Fibroblast of lung (primary cell): ENCODE results near the gene ACY1. TPM values are rescaled to one million over a fixed set of nuclear protein-coding genes. Genes with fewer than 3 reads are reported as not detected.

Experiments used
- DNase-seq, 2 donors: peaks; one replicate each; pipeline versions ENCODE4 v3.0.0 to v3.0.0-alpha.2; 2010; ENCODE audit warnings: low read depth in 2 of 2
- H2AFZ ChIP-seq: 2 replicates; pipeline ENCODE4 v1.5.1; 2012; ENCODE audit warnings: low read length, control low read depth, inconsistent platforms
- H3K27ac ChIP-seq: 2 replicates; pipeline ENCODE4 v1.5.1; 2011; ENCODE audit warnings: low read length, control low read depth; ENCODE audit not compliant: insufficient read depth
- H3K27me3 ChIP-seq: 2 replicates; pipeline ENCODE4 v1.5.1; 2011; ENCODE audit warnings: mild to moderate bottlenecking, low read length; ENCODE audit not compliant: control insufficient read depth, insufficient read depth
- H3K36me3 ChIP-seq: 2 replicates; pipeline ENCODE4 v1.5.1; 2011; ENCODE audit warnings: low read length; ENCODE audit not compliant: control insufficient read depth, insufficient read depth
- H3K4me1 ChIP-seq: 2 replicates; pipeline ENCODE4 v1.5.1; 2011; ENCODE audit warnings: low read length; ENCODE audit not compliant: control insufficient read depth, insufficient read depth; ENCODE audit errors: extremely low read depth
- H3K4me2 ChIP-seq: 2 replicates; pipeline ENCODE4 v1.5.1; 2011; ENCODE audit warnings: low read length, control low read depth; ENCODE audit not compliant: insufficient read depth; ENCODE audit errors: extremely low read depth
- H3K4me3 ChIP-seq, 4 experiments: fragments of 200-600 bp in 1 of 4; sonication (generic) in 1 of 4; replicated peaks in 1 of 4; 2 replicates each; pipeline ENCODE4 v1.5.1; 2011 to 2016; ENCODE audit warnings: low read length in 4 of 4, low read depth in 3 of 4, mild to moderate bottlenecking in 3 of 4, control low read depth in 2 of 4, inconsistent platforms in 1 of 4, mixed read lengths in 1 of 4; ENCODE audit not compliant: insufficient read depth in 1 of 4; ENCODE audit errors: control extremely low read depth in 1 of 4
- H3K79me2 ChIP-seq: 2 replicates; pipeline ENCODE4 v1.5.1; 2012; ENCODE audit warnings: mild to moderate bottlenecking, low read length, inconsistent platforms; ENCODE audit not compliant: control insufficient read depth, insufficient read depth
- H3K9ac ChIP-seq: 2 replicates; pipeline ENCODE4 v1.5.1; 2011; ENCODE audit warnings: mild to moderate bottlenecking, low read length, control low read depth; ENCODE audit not compliant: insufficient read depth
- H3K9me3 ChIP-seq: 2 replicates; pipeline ENCODE4 v1.5.1; 2012; ENCODE audit warnings: low read depth, low read length; ENCODE audit not compliant: control insufficient read depth, insufficient read depth
- H4K20me1 ChIP-seq: 2 replicates; pipeline ENCODE4 v1.5.1; 2011; ENCODE audit warnings: low read length; ENCODE audit not compliant: control insufficient read depth, insufficient read depth; ENCODE audit errors: extremely low read depth
- EZH2 ChIP-seq: IDR thresholded peaks from 2 replicates; pipeline ENCODE4 v1.5.1; 2012; ENCODE audit warnings: low read length, control low read depth, mild to moderate bottlenecking; ENCODE audit errors: missing control alignments
- polyA plus RNA-seq, 2 donors: library from polyadenylated mRNA; depleted of rRNA in 1 of 2; stranded (reverse) in 1 of 2; unstranded in 1 of 2; fragments of >200 nt; gene quantifications; 2 replicates each; pipeline ENCODE4 v1.2.1, GENCODE V29; 2011 to 2012; ENCODE audit warnings: missing spikeins in 1 of 2
- total RNA-seq: library from RNA; depleted of rRNA; stranded (reverse); fragments of >200 nt; gene quantifications from 2 replicates; pipeline ENCODE4 v1.2.1, GENCODE V29; 2014
- TF ChIP-seq, protein P1 (sequence below), 2 donors: IDR thresholded peaks in 1 of 2; conservative IDR thresholded peaks in 1 of 2; 1 replicate in 1 of 2; 2 replicates in 1 of 2; pipeline ENCODE4 v1.5.1; 2011 to 2012; ENCODE audit warnings: low read length in 2 of 2, control low read depth in 1 of 2, inconsistent platforms in 1 of 2, low read depth in 1 of 2, mild to moderate bottlenecking in 1 of 2

The ACY1 gene
- total and polyA plus RNA-seq, 2 donors (not counting 1 experiment from before 2014, with no cell fraction given): 21.4 to 40.3 TPM

DNA sequence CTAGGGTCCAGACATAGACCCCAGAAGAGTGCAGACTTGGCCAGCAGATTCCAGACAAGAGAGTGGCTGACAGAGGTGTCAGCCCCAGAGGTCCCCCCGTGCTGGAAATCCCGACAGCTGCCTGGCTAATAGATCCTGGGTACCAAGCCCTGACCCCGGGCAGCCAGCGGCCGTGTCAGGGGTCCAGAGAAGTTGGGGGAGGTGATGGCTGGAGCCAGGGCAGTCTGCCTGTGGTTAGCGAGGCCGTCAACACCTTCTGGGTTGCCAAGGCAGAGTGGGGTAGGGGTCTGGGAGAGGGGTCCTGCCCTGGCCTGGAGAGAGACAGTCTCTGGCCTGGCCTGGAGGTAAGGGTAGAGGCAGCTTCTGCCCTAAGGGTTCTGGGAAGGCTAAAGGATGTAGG lies 37.5 kb downstream of the ACY1 start:
- Histone ChIP-seq H2AFZ (no peak overlapping the region), H3K4me2 (no peak overlapping the region), H3K79me2 (no peaks in the 10 kb centered on the region), H3K27me3 (no peaks in the 10 kb centered on the region), H3K9me3 (no peaks in the 10 kb centered on the region), H3K4me1 (peaks cover 16% of the 10 kb centered on the region), H3K9ac (no peak overlapping the region), H3K36me3 (no peaks in the 10 kb centered on the region), H3K27ac (no peak overlapping the region), H3K4me3 (no peak overlapping the region), H4K20me1 (no peaks in the 10 kb centered on the region)
- TF ChIP-seq, protein P1, sequence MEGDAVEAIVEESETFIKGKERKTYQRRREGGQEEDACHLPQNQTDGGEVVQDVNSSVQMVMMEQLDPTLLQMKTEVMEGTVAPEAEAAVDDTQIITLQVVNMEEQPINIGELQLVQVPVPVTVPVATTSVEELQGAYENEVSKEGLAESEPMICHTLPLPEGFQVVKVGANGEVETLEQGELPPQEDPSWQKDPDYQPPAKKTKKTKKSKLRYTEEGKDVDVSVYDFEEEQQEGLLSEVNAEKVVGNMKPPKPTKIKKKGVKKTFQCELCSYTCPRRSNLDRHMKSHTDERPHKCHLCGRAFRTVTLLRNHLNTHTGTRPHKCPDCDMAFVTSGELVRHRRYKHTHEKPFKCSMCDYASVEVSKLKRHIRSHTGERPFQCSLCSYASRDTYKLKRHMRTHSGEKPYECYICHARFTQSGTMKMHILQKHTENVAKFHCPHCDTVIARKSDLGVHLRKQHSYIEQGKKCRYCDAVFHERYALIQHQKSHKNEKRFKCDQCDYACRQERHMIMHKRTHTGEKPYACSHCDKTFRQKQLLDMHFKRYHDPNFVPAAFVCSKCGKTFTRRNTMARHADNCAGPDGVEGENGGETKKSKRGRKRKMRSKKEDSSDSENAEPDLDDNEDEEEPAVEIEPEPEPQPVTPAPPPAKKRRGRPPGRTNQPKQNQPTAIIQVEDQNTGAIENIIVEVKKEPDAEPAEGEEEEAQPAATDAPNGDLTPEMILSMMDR (conservative IDR thresholded peaks at IDR 0.05 in 1 of 2, IDR thresholded peaks at IDR 0.05 in 1 of 2; ENCODE audit: low read depth in 1 of 2, low read length in 2 of 2): no peak
- TF ChIP-seq EZH2: no peak
- DNase-seq: no peak

DNA sequence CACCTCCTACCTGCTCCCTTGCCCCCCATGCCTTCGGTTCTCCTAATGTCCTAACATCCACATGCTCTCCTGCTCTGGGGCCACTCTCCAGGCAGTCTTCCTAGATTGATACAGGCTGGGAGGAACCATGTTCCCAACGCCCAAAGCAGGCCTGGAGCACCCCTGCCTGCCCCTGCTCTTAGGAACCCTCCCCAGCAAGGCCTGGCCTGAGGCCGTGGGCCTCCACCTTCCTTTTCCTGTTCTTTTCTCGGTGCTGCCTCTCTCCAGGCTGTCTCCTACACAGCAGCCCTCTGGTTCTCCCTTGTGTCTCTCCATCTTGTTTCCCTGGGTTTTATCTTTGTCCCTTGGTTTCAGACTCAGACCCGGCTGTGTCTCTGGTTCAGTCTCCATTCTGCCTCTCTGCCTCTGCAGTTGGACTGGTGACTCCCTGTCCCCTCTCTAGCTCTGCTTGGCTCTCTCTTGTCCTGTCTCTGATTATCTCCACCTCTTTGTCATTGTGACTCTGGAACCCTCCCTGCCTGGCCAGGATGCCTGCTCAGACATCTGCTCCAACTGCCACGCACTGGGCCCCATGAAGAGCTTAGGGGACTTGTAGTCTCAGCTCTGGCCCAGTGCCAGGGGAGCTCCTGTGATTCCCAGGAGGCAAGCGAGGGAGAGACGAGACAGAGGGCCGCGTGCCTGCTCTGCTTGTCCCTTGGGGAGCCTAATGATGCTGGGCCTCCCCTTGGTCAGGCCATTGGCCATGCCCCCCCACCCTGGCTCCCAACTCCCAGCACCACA lies 38.3 kb downstream of the ACY1 start:
- DNase-seq: no peak
- H3K4me1 ChIP-seq: peaks cover 16% of the 10 kb centered on the region
- TF ChIP-seq, protein P1 (conservative IDR thresholded peaks at IDR 0.05 in 1 of 2, IDR thresholded peaks at IDR 0.05 in 1 of 2; ENCODE audit: low read depth in 1 of 2, low read length in 2 of 2): no peak
- no peak for TF ChIP-seq EZH2
- H2AFZ ChIP-seq: no peak overlapping the region
- no peaks in the 10 kb centered on the region for H3K27me3 ChIP-seq
- H3K27ac ChIP-seq: no peak overlapping the region
- H3K79me2 ChIP-seq: no peaks in the 10 kb centered on the region
- H3K36me3 ChIP-seq: no peaks in the 10 kb centered on the region
- no peak overlapping the region for H3K9ac ChIP-seq
- H4K20me1 ChIP-seq: no peaks in the 10 kb centered on the region
- H3K4me2 ChIP-seq: no peak overlapping the region
- no peaks in the 10 kb centered on the region for H3K9me3 ChIP-seq
- no peak overlapping the region for H3K4me3 ChIP-seq

DNA sequence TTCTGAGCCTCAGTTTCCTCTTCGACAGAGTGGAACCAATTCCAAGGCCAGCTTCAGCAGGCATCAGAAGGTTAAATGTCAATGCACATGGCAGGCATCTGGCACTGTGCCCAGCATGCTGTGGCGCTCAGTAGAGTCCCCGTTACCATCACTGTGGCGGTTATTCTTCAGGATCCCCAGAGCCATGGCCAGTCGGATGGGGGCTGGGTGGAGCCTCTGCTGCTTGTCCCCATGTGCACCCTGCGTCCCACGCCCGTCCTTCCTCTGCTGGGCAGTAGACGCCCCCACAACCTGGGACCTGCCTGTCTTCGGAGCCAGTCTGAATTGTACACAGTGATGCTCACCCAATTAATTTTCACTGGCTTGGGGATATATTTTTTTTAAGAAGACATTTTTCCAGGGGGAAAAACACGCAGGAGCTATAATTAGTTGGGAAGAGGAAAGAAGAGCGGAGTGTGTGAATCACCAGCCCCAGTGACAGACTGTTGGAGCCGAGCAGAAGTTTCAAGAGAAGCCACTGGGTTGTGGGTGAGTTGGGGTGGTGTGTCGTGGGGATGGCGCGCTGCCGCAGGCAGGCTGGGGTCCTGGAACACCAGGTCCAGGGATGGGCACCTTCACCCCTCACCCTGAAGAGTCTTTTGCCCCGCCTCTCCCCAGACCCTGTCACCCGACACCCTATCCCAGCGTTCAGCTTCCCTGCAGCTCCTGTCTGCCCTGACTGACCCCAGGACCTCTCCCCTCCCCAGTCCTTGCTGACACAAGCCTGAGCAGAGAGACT lies 39.2 kb downstream of the ACY1 start:
- H3K36me3 ChIP-seq: no peaks in the 10 kb centered on the region
- peak overlapping the region; percentile 25 for H3K4me2 ChIP-seq
- no peak overlapping the region for H2AFZ ChIP-seq
- H4K20me1 ChIP-seq: no peaks in the 10 kb centered on the region
- TF ChIP-seq EZH2: no peak
- TF ChIP-seq, protein P1 (conservative IDR thresholded peaks at IDR 0.05 in 1 of 2, IDR thresholded peaks at IDR 0.05 in 1 of 2; ENCODE audit: low read depth in 1 of 2, low read length in 2 of 2): no peak
- no peak overlapping the region for H3K27ac ChIP-seq
- H3K79me2 ChIP-seq: no peaks in the 10 kb centered on the region
- H3K9ac ChIP-seq: no peak overlapping the region
- peak in 1 of 2 donors; percentile 42 for DNase-seq
- H3K27me3 ChIP-seq: no peaks in the 10 kb centered on the region
- no peak overlapping the region for H3K4me3 ChIP-seq
- peaks cover 13% of the 10 kb centered on the region for H3K4me1 ChIP-seq
- no peaks in the 10 kb centered on the region for H3K9me3 ChIP-seq
